GM12875 (cell line): ENCODE results near the gene CCN2.

Source experiments
- H3K4me3 ChIP-seq: one replicate; pipeline ENCODE4 v1.5.1; 2011; ENCODE audit warnings: low read depth, low read length, control low read depth
- TF ChIP-seq, protein P1 (sequence below): IDR thresholded peaks from 2 replicates; pipeline ENCODE4 v1.5.1; 2011; ENCODE audit warnings: low read depth, mild to moderate bottlenecking, control low read depth, inconsistent platforms, low read length, moderate library complexity, borderline replicate concordance; ENCODE audit not compliant: insufficient read depth

CCN2 gene, protein sequence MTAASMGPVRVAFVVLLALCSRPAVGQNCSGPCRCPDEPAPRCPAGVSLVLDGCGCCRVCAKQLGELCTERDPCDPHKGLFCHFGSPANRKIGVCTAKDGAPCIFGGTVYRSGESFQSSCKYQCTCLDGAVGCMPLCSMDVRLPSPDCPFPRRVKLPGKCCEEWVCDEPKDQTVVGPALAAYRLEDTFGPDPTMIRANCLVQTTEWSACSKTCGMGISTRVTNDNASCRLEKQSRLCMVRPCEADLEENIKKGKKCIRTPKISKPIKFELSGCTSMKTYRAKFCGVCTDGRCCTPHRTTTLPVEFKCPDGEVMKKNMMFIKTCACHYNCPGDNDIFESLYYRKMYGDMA

DNA sequence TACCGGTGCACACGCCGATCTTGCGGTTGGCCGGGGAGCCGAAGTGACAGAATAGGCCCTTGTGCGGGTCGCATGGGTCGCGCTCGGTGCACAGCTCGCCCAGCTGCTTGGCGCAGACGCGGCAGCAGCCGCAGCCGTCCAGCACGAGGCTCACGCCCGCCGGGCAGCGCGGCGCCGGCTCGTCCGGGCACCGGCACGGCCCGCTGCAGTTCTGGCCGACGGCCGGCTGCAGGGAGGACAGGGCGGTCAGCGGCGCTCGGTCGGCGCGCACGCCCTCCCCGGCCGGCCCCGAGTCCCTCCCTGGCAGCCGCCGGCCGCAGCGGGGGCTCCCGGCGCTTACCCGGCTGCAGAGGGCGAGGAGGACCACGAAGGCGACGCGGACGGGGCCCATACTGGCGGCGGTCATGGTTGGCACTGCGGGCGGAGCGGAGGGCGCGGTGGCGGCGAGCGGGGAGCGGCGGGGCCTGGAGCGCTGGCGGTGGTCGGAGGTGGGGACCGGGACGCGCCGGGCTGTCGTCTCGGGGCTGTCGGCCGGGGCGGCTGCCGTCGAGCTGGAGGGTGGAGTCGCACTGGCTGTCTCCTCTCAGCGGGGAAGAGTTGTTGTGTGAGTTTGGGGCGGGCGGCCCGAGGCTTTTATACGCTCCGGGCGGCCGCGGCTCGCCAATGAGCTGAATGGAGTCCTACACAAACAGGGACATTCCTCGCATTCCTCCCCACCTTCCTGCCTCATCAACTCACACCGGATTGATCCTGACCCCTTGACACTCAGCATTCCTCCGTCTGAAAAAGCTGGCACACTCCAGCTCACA lies at the start of gene CCN2:
CCN2 (minus strand) TSS at position 606 of the 809 bp plus-strand sequence; CDS start at position 406, 200 bp downstream.
- no peak within 1 kb of the TSS for H3K4me3 ChIP-seq
- TF ChIP-seq, protein P1, sequence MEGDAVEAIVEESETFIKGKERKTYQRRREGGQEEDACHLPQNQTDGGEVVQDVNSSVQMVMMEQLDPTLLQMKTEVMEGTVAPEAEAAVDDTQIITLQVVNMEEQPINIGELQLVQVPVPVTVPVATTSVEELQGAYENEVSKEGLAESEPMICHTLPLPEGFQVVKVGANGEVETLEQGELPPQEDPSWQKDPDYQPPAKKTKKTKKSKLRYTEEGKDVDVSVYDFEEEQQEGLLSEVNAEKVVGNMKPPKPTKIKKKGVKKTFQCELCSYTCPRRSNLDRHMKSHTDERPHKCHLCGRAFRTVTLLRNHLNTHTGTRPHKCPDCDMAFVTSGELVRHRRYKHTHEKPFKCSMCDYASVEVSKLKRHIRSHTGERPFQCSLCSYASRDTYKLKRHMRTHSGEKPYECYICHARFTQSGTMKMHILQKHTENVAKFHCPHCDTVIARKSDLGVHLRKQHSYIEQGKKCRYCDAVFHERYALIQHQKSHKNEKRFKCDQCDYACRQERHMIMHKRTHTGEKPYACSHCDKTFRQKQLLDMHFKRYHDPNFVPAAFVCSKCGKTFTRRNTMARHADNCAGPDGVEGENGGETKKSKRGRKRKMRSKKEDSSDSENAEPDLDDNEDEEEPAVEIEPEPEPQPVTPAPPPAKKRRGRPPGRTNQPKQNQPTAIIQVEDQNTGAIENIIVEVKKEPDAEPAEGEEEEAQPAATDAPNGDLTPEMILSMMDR = no peak

DNA sequence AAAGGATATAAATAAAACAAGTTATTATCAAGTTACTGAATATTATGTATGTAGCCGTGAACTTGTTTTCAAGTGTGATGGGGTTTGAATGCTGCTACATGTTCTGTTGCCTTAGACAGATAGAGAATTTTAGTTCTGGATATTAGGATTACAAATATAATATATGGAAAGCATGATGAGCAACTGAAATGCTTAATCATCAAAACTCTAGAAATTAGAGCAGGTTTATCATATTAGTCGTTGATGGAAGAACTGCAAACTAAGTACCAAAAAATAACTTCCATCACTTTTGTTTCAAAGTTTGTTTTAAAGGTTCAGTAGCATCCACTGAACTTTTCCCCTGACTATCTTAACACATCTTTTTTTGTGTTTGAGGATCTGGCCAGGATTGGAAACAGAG lies 49.1 kb upstream of the CCN2 start:
- H3K4me3 ChIP-seq = no peak overlapping the region
- TF ChIP-seq, protein P1 = no peak

DNA sequence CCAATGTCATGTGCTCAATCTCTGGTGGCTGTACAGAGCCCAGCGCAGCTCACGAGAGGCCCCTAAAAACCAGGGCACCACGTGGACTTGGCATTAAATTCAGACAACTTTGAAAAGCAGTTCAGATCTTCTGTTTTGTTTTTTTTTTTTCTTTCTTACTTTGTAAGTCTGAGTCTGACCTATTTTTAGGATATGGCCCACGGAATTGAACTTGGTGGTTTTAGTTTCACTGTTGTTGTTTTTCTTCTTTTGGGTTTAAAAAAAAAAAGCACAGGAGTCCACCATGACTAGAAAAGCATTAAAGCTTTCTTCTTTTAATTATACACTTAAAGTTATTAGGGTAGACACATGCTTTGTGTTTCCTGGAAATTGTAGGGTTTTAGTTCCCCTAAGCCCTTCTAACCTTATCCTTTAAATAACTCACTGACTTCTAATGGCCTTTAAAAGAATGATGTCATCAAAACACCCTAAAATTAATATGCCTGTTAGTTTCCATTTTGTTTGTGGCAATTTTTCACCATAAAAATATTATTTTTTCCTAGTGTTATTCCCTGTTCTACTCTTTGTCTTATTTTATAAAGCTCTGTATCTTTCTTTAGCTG lies 48.5 kb upstream of the CCN2 start:
- no peak overlapping the region for H3K4me3 ChIP-seq
- TF ChIP-seq, protein P1 = no peak

DNA sequence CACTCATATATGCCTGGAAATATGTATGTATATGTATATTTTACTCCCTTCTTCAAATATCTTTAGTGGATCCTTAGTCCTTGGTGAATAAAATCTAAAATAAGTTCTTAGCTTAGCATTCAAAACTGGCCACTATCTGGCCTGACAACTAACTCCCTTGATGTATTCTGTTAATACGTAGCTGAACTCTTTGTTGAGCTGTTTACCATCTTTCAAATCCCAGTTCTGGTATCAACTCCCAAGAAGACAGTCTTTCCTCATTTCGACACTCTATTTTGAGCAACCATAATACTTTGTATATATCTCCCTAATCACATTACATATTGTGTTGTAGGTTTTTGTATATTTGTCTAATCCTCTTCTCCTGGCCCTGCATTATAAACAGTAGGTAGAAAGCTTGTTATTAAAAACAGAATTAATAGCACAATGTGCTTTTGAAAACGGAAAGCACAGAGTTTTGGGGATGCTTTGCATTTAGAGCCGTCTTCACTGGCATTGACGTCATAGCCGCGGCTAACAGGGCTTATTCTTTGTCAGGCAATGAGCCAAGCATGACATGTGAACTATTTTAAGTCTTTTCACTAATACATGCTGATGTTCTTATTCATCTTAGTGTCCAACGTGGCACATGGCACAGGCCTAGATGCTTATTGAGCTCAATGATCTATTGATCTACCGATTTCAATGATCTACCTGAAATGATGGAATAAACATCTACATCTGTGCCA lies 47.2 kb upstream of the CCN2 start:
- H3K4me3 ChIP-seq = no peak overlapping the region
- TF ChIP-seq, protein P1 = no peak

DNA sequence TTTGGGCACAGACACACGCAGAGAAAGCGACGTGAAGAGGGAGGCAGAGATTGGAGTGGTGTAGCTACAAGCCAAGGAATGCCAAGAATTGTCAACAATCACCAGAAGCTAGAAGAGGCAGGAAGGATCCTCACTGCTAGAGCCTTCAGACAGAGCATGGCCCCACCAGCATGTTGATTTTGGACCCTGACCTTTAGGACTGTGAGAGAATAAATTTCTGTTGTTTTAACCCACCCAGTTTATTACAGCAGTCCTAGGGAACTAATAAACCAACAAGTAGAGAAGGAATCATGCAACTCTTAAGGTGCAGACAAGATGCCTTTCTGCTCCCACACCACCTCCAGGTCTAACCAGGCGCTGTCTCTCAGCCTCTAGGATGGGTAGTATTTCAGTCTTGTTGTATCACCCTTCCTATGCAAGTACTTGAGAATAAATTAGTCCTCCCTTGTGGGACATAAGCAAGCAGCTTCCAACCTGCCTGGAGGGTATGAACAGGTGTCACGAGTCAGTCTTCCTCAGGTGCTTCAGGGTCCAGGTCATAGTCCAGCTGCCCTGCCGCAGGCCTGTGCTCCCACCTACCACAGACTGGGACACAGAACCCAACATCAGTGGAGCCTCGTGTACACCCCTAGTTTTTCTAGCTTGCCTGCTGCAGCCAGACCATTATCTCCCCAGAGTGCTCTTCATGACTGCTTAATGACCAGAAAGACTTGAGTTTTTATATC lies 46.4 kb upstream of the CCN2 start:
- TF ChIP-seq, protein P1 = no peak
- no peak overlapping the region for H3K4me3 ChIP-seq

DNA sequence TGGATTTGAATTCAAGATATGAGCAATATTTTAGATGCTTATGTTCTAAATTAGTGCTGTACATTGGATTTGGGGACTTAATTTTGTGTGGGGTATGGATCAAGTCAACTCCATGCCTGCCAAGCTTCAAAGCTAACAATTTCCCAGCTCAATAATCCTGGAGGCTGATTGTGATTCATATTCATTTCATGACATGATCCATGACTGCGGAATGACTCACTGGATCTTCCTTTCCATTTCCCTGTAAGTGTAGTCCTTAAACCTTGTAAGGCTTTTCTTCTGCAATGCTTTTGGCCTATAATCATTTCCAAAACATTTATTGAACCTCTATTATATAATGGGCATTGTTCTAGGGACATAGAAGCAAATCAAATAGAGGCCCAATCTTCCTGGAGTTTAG lies 44.7 kb upstream of the CCN2 start:
- TF ChIP-seq, protein P1 = no peak
- no peak overlapping the region for H3K4me3 ChIP-seq
